CD14-positive monocyte (primary cell): Measurements from ENCODE around the gene DDI2. TPM values are rescaled to one million over a fixed set of nuclear protein-coding genes. Genes with fewer than 3 reads are reported as not detected.

Experiments
- DNase-seq, 3 donors: peaks; one replicate each; pipeline ENCODE4 v3.0.0-alpha.2; 2011 to 2022
- H2AFZ ChIP-seq: 2 replicates; pipeline ENCODE4 v1.6.0; 2012; ENCODE audit warnings: mild to moderate bottlenecking, low read depth, low read length, inconsistent platforms; ENCODE audit not compliant: insufficient read depth, poor library complexity, severe bottlenecking
- H3K27ac ChIP-seq, 2 donors: 1 replicate in 1 of 2; 2 replicates in 1 of 2; pipeline ENCODE4 v1.5.1; 2012 to 2013; ENCODE audit warnings: low read length in 2 of 2, control low read depth in 1 of 2, inconsistent platforms in 1 of 2, low read depth in 1 of 2, mild to moderate bottlenecking in 1 of 2
- H3K27me3 ChIP-seq, 2 donors: one replicate each; pipeline versions ENCODE4 v1.6.0 to v1.6.1; 2011 to 2013; ENCODE audit warnings: low read length in 2 of 2; ENCODE audit not compliant: control insufficient read depth in 2 of 2, insufficient read depth in 2 of 2
- H3K36me3 ChIP-seq, 2 donors: replicated peaks in 1 of 2; 1 replicate in 1 of 2; 2 replicates in 1 of 2; pipeline versions ENCODE4 v1.5.1 to v1.6.1; 2012 to 2013; ENCODE audit warnings: low read length in 2 of 2, control low read depth in 1 of 2, inconsistent platforms in 1 of 2, mild to moderate bottlenecking in 1 of 2; ENCODE audit not compliant: insufficient read depth in 2 of 2, control insufficient read depth in 1 of 2
- H3K4me1 ChIP-seq, 2 donors: 1 replicate in 1 of 2; 2 replicates in 1 of 2; pipeline versions ENCODE4 v1.5.1 to v1.6.1; 2012 to 2013; ENCODE audit warnings: low read length in 2 of 2, control low read depth in 1 of 2, inconsistent platforms in 1 of 2, mild to moderate bottlenecking in 1 of 2, moderate library complexity in 1 of 2; ENCODE audit not compliant: insufficient read depth in 2 of 2, control insufficient read depth in 1 of 2
- H3K4me2 ChIP-seq: replicated peaks from 2 replicates; pipeline ENCODE3; 2012; ENCODE audit warnings: low read length, moderate library complexity, mild to moderate bottlenecking; ENCODE audit not compliant: poor library complexity, severe bottlenecking; ENCODE audit errors: extremely low read depth
- H3K4me3 ChIP-seq, 3 experiments: fragments of 200-600 bp in 1 of 3; sonication (generic) in 1 of 3; replicated peaks in 1 of 3; 1 replicate in 2 of 3; 2 replicates in 1 of 3; pipeline ENCODE4 v1.5.1; 2011 to 2013; ENCODE audit warnings: low read length in 3 of 3, mild to moderate bottlenecking in 3 of 3, control low read depth in 2 of 3, low read depth in 2 of 3, inconsistent platforms in 1 of 3, moderate library complexity in 1 of 3
- H3K79me2 ChIP-seq: 2 replicates; pipeline ENCODE4 v1.6.0; 2012; ENCODE audit warnings: mild to moderate bottlenecking, control low read depth, inconsistent platforms, low read length, moderate library complexity; ENCODE audit not compliant: insufficient read depth
- H3K9ac ChIP-seq: 2 replicates; pipeline ENCODE4 v1.6.0; 2017; ENCODE audit warnings: low read length, mild to moderate bottlenecking; ENCODE audit not compliant: insufficient read depth, poor library complexity, severe bottlenecking
- H3K9me3 ChIP-seq, 2 donors: replicated peaks in 1 of 2; 1 replicate in 1 of 2; 2 replicates in 1 of 2; pipeline versions ENCODE4 v1.5.1 to v1.6.1; 2012 to 2013; ENCODE audit warnings: low read length in 2 of 2, control low read depth in 1 of 2; ENCODE audit not compliant: control insufficient read depth in 1 of 2, insufficient read depth in 1 of 2
- H4K20me1 ChIP-seq: 2 replicates; pipeline ENCODE4 v1.6.0; 2012; ENCODE audit warnings: mild to moderate bottlenecking, low read length, control low read depth, moderate library complexity; ENCODE audit not compliant: insufficient read depth
- H3K27ac Mint-ChIP-seq, 7 donors: one replicate each; pipeline ENCODE4 v1.8.0; 2020; ENCODE audit warnings: mild to moderate bottlenecking in 7 of 7, mixed read lengths in 7 of 7, moderate library complexity in 6 of 7, inconsistent platforms in 2 of 7
- H3K27me3 Mint-ChIP-seq, 3 donors: one replicate each; pipeline ENCODE4 v1.8.0; 2021 to 2022; ENCODE audit warnings: low read depth in 3 of 3, mild to moderate bottlenecking in 3 of 3, mixed read lengths in 3 of 3, moderate library complexity in 3 of 3, inconsistent platforms in 1 of 3
- H3K36me3 Mint-ChIP-seq, 2 donors: one replicate each; pipeline ENCODE4 v1.8.0; 2020; ENCODE audit warnings: mixed read lengths in 2 of 2, inconsistent platforms in 1 of 2, mild to moderate bottlenecking in 1 of 2
- H3K4me1 Mint-ChIP-seq: one replicate; pipeline ENCODE4 v1.8.0; 2020; ENCODE audit warnings: mild to moderate bottlenecking, mixed read lengths
- H3K4me3 Mint-ChIP-seq, 2 donors: one replicate each; pipeline ENCODE4 v1.8.0; 2020; ENCODE audit warnings: mild to moderate bottlenecking in 2 of 2, mixed read lengths in 2 of 2, moderate library complexity in 1 of 2
- H3K9me3 Mint-ChIP-seq, 7 donors: one replicate each; pipeline ENCODE4 v1.8.0; 2020 to 2022; ENCODE audit warnings: mixed read lengths in 7 of 7, mild to moderate bottlenecking in 6 of 7, moderate library complexity in 6 of 7, inconsistent platforms in 2 of 7
- CTCF ChIP-seq: fragments of 200-600 bp; IDR thresholded peaks from one replicate; pipeline ENCODE4 v1.8.0; 2022; ENCODE audit warnings: antibody characterized with exemption, mild to moderate bottlenecking
- WGBS: methylation state at CpG from one replicate; pipeline ENCODE4 v1.1.5; 2013; ENCODE audit warnings: missing lambda C conversion rate; ENCODE audit not compliant: insufficient coverage; 5-methylcytosine and 5-hydroxymethylcytosine counted together
- intact Hi-C, 2 donors: fragments of 100-400 bp; cut with micrococcal nuclease; formaldehyde crosslinking; loops; one replicate each; pipeline versions ENCODE4 v1.15.0 to v1.15.1; 2023
- polyA plus RNA-seq, 3 donors: library from polyadenylated mRNA; depleted of rRNA in 1 of 3; unstranded in 2 of 3; stranded (reverse) in 1 of 3; fragments of 300-500 nt in 2 of 3; fragments of >200 nt in 1 of 3; fragmentation: Illumina TruSeq in 2 of 3; gene quantifications; 1 replicate in 2 of 3; 2 replicates in 1 of 3; pipeline ENCODE4 v1.2.3, GENCODE V29; 2012 to 2021

DDI2 gene
- polyA plus RNA-seq, 3 donors = 2.5 to 5.4 (median 3.2) TPM

DNA sequence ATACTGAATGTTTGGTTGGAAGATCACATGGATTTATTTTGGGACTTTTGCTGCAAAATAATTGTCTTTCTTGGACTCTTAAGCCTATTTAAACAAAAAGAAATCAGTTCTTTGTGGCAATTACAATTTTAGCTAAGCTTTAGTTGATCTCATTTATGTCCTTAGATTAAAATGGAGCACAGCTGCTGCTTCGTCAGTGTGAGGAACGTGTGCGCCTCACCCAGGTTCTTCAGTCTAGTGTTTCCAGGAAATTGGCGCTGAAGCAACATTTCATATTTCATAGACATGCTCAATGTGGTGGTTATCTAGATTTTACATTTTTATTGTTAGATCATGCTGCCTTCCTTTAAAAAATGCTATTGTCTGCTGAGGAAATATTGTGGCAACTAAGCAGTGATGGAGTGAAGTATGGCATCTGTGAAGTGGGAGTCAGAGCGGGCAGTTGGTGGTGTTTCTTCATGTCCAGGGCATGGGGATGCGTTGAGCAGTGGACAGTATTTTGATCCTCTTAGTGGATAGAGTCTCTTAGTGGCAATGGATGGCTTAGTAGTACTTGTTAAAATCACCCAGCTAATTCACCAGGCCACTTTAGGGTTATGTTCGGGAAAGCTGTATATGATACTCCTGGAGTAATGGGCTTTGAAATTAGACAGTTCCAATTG lies 5.6 kb downstream of the DDI2 start:
- intact Hi-C loops = no loop called here
- Histone ChIP-seq H3K27me3 (no peaks in the 10 kb centered on the region), H3K36me3 (peaks cover 12 to 16% of the 10 kb centered on the region in 2 donors), H3K79me2 (peaks cover 93% of the 10 kb centered on the region), H3K4me3 (no peak overlapping the region), H2AFZ (no peak overlapping the region), H4K20me1 (peaks cover 85% of the 10 kb centered on the region), H3K27ac (no peak overlapping the region), H3K9me3 (no peaks in the 10 kb centered on the region), H3K4me1 (peaks cover 29 to 41% of the 10 kb centered on the region in 2 donors), H3K9ac (no peak overlapping the region), H3K4me2 (no peak overlapping the region)
- peak overlapping the region in 2 of 7 donors; percentile 7 to 43 for H3K27ac Mint-ChIP-seq
- no peaks in the 10 kb centered on the region for H3K9me3 Mint-ChIP-seq
- H3K4me1 Mint-ChIP-seq = peaks cover 44% of the 10 kb centered on the region
- H3K27me3 Mint-ChIP-seq = peaks cover 0 to 2% (median 0%) of the 10 kb centered on the region in 3 donors
- DNase-seq = no peak
- H3K4me3 Mint-ChIP-seq = no peak overlapping the region
- peaks cover 16 to 23% of the 10 kb centered on the region in 2 donors for H3K36me3 Mint-ChIP-seq
- 80% methylated on average over 2 of the region's 7 CpGs for WGBS
- no peak for TF ChIP-seq CTCF

DNA sequence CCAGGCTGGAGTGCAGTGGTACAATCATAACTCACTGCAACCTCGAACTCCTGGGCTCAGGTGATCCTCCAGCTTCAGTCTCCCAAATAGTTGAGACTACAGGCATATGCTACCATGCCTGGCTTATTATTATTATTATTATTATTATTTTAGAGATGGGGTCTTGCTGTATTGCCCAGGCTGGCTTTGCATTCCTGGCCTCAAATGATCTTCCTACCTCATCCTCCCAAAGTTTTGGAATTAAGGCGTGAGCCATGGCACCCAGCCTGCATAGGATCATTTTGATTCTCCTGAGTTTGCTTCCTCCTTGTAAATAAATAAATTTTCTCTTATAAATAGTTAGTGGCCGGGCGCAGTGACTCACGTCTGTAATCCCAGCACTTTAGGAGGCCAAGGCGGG lies 6.2 kb downstream of the DDI2 start:
- Histone ChIP-seq H3K9ac (no peak overlapping the region), H3K27me3 (no peaks in the 10 kb centered on the region), H2AFZ (no peak overlapping the region), H3K4me1 (peaks cover 23 to 35% of the 10 kb centered on the region in 2 donors), H4K20me1 (peaks cover 87% of the 10 kb centered on the region), H3K79me2 (peaks cover 94% of the 10 kb centered on the region), H3K27ac (no peak overlapping the region), H3K4me3 (no peak overlapping the region), H3K9me3 (no peaks in the 10 kb centered on the region), H3K36me3 (peaks cover 18 to 22% of the 10 kb centered on the region in 2 donors), H3K4me2 (no peak overlapping the region)
- no peaks in the 10 kb centered on the region for H3K9me3 Mint-ChIP-seq
- peaks cover 0 to 2% (median 0%) of the 10 kb centered on the region in 3 donors for H3K27me3 Mint-ChIP-seq
- WGBS = no CpG with 5 or more reads among the region's 6 CpGs
- no peak for DNase-seq
- intact Hi-C loops = no loop called here
- no peak for TF ChIP-seq CTCF
- H3K4me1 Mint-ChIP-seq = peaks cover 41% of the 10 kb centered on the region
- peaks cover 20 to 27% of the 10 kb centered on the region in 2 donors for H3K36me3 Mint-ChIP-seq
- H3K27ac Mint-ChIP-seq = peak overlapping the region in 1 of 7 donors; percentile 39
- no peak overlapping the region for H3K4me3 Mint-ChIP-seq
